ENCODE results near the gene BTBD3.

BTBD3 gene

GRCh38 chr20:11917663-11918062 lies at the start of gene BTBD3:
TSS of gene BTBD3 (plus strand) at chr20:11917893. CDS start at chr20:11918276, 383 bp downstream.
- FAIRE-seq: no peak
- no peak for DNase-seq (ENCODE audit: extremely low spot score, insufficient read length, low read depth)

DNA sequence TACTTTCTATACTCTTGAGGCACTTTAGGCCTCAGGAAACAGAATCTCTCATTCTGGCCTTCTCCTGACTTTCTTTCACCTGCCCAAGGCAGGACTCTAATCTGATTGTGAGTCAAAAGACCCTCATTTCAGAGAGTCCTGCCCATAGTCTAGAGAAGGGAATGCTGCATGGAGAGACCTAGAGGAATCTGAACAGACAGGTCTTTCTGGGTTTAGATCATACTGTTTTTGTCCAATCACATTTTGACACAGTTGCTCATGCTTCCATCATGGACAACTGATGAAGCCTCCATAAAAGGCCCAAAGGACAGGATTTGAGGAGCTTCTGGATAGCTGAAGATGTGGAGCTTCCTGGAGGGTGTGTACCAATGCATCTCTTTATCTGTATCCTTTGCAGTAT lies 48.1 kb upstream of the BTBD3 start:
- DNase-seq (ENCODE audit: extremely low spot score, insufficient read length, low read depth): no peak
- no peak for FAIRE-seq

- DNase-seq (ENCODE audit: extremely low spot score, insufficient read length, low read depth): no peak
- FAIRE-seq: no peak
Observed at GRCh38 chr20:11870411-11870810, 47.3 kb upstream of the BTBD3 start.

GRCh38 chr20:11876555-11876954 lies 41.1 kb upstream of the BTBD3 start:
- no peak for DNase-seq (ENCODE audit: extremely low spot score, insufficient read length, low read depth)
- no peak for FAIRE-seq

DNA sequence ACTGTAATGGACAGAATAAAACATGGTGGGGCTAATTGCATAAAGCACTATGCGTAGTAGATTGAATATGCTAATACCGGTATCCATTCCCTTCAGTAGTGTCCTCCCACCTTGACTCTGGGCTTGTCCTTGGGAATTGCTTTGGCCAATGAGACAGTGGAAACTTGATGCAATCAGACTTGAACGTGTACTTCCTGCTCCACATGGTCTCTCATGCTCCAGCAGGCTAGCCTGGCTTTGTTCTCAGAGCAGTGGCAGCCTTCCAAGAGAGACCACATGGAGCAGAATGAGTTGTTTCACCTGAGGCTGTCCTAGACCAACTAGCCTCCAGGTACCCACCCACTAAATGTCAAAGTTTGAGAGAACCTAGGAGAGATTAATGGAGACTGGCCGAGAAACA lies 37.0 kb upstream of the BTBD3 start:
- DNase-seq (ENCODE audit: extremely low spot score, insufficient read length, low read depth) (no peak), FAIRE-seq (no peak)

DNA sequence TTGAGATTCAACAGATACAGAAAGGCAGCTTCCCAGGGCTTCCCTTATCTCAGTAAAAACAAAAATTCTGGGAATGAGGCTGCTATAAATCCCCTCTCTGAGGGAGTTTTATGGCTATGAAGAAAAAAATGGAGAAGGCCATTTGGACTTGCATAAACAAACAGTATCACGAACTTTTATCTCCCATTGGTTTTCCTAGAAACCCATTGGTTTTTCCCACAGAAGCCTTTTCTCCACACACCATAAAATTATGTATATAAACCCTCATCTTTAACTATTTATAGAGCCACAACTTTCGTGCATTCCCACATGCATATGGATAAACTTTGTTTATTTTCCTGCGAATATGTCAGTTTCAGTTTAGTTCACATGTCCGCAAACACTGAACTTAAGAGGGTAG lies 36.2 kb upstream of the BTBD3 start:
- no peak for FAIRE-seq
- no peak for DNase-seq (ENCODE audit: extremely low spot score, insufficient read length, low read depth)

DNA sequence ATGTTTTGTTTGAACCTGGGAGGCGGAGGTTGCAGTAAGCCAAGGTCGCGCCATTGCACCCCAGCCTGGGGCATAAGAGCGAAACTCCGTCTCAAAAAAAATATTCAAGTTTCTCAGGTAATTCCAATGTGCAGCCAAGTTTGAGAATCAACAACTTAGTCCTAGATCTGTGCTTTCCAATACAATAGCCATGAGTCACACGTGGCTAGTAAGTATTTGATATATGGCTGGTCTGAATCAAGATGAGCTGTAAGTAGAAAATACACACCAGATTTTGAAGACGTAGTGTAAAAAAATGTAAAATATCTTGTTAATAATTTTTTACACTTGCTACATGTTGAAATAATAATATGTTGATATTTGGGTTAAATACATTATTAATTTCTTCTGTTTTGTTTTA lies 35.0 kb upstream of the BTBD3 start:
- no peak for DNase-seq (ENCODE audit: extremely low spot score, insufficient read length, low read depth)
- FAIRE-seq: no peak

DNA sequence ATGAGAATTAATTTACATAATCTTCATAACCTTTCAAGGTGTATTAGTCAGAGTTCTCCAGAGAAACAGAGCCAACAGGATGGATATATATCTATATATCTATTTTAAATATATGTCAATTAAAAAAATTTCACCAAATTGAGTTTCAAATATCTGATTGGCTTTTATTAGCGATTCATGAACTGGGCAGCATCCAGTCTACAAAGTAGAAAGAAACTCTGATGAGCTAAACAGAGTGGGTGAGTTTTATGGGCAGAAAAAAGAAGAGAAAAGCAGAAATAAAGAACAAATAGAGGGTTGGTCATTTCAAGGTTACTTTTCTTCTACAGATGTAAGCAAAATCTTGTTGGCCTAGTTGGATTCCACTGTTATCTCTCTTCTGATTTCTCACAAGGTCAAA lies 29.0 kb upstream of the BTBD3 start:
- DNase-seq (ENCODE audit: extremely low spot score, insufficient read length, low read depth): no peak
- FAIRE-seq: no peak

DNA sequence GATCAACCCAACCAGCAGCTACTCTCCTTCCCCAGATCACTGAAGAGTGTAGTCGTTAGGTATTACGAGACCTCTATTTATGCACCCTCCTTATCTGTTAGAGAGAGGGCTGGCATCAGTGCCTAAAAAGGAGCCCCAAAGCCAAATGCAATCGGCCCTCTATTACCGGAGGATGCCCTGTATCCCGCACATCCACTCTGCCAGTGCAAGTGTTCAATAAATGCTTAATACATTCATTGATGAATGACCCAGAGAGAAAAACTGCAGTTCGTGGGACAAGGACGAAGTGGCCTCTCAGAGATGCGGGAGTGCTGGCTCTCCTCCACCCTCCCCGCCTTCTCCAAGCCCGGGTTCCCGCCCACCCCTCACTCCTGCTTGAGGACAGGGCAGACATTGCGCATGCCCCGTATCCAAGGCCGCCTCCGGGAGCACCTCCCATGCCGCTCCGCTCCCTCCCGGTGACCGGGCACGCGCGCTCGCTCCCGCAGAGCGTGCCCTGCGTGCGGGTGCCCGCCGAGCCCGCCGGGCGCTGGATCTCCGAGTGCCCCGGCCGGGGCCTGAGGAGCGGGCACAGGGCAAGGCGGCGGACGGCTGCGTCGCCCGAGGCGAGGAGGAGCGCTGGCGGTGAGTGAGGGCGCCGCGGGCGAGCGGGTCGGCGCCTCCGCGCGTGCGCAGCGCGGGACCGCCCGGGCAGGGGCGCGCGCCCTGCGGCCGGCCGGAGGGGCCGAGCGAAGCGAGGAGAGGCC lies 27.2 kb upstream of the BTBD3 start:
- FAIRE-seq: no peak
- DNase-seq (ENCODE audit: extremely low spot score, insufficient read length, low read depth): no peak

- DNase-seq (ENCODE audit: extremely low spot score, insufficient read length, low read depth) (no peak), FAIRE-seq (no peak)
Observed at GRCh38 chr20:11891077-11891775, 26.5 kb upstream of the BTBD3 start.

DNA sequence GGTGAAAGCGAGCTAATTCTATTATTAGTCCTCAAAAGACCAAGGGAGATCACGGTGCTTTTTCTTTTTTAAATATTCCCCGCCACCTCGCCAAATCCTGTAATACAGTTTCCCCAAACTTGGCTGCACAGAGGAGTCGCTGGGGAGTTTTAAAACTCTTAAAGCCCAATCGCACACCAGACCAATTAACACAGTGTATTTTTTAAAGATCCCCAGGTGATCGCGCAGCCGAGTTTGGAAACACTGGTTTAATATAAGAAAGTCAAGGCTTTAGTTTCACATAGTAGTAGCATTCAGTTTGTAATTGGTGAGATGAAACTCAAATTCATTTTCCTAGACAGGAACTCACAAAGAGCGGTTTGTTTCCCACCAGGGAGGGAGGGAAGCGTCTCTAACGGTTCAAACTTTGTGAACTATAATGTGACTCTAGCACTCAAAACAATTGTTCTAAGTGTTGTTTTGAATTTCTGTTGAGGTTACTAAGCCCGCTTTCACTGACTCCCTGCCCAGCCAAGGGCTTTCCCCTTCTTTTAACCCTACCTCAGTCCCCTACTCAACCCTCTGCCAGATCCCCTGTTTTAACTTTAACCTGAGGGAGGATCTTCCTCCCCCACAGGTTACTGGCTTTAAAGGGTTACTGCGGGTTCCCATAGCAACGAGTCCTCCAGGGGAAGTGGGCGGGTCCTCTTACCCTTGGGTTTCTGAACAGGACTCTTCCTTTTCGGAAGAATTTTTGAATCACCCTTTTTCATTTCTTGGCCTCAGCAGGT lies 25.7 kb upstream of the BTBD3 start:
- FAIRE-seq (no peak), DNase-seq (ENCODE audit: extremely low spot score, insufficient read length, low read depth) (no peak)

GRCh38 chr20:11894062-11894461 lies 23.6 kb upstream of the BTBD3 start:
- DNase-seq (ENCODE audit: extremely low spot score, insufficient read length, low read depth) (no peak), FAIRE-seq (no peak)

GRCh38 chr20:11895861-11896387 lies 21.8 kb upstream of the BTBD3 start:
- FAIRE-seq (no peak), DNase-seq (ENCODE audit: extremely low spot score, insufficient read length, low read depth) (no peak)

DNA sequence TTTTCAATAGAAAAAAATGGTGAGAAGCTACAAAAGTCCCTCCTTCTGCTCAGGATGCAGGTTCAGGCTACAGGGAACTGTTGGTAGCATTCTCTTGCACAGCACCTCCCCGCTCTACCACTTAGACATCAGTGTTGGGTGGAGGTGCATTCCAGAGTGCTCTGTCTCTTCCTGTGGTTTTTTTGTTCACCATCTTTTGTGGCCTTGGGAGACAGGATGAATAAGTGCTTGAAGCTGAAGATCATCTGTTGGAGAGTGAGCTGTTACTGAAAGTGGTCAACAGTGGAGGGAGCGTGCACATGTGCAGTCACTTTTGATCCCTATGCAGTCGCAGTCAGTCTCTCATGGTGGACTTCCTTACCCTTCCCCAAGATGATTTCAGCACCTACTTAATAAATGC lies 16.6 kb upstream of the BTBD3 start:
- DNase-seq (ENCODE audit: extremely low spot score, insufficient read length, low read depth) (no peak), FAIRE-seq (no peak)

- DNase-seq (ENCODE audit: extremely low spot score, insufficient read length, low read depth): no peak
- no peak for FAIRE-seq
Observed at GRCh38 chr20:11902285-11902697, 15.4 kb upstream of the BTBD3 start.

DNA sequence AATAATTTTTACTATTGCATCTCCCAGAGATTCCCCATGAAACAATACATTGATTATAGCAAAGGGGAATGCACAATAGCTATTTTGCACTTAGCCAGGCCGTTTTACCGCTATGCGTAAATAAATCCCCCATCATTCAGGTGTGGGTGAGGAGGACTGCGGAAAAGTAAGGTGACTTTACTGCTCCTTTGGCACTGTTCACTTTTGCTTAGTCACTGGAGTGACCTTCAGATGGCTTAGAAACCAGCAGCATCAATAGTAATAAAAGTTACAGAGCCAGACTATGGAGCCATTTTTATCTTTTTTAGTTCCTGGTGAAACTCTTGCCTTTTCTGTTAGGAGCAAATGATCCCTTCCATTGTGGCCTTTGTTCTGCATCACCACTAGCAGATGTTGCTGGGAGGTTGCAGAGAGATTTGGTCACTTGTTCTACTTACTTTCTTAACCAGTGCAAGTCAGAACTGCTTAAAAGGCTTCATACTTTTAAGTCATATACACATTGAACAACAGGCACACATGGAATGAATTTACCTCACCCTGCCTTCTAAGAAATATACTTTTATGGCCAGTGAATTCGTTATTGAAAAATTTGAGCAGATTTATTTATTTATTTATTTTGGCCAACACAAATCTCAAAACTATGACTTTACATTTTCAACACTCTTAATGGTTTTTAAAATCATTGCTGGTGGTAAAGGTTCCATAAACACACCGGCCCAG lies 12.1 kb upstream of the BTBD3 start:
- DNase-seq (ENCODE audit: extremely low spot score, insufficient read length, low read depth) (no peak), FAIRE-seq (no peak)

DNA sequence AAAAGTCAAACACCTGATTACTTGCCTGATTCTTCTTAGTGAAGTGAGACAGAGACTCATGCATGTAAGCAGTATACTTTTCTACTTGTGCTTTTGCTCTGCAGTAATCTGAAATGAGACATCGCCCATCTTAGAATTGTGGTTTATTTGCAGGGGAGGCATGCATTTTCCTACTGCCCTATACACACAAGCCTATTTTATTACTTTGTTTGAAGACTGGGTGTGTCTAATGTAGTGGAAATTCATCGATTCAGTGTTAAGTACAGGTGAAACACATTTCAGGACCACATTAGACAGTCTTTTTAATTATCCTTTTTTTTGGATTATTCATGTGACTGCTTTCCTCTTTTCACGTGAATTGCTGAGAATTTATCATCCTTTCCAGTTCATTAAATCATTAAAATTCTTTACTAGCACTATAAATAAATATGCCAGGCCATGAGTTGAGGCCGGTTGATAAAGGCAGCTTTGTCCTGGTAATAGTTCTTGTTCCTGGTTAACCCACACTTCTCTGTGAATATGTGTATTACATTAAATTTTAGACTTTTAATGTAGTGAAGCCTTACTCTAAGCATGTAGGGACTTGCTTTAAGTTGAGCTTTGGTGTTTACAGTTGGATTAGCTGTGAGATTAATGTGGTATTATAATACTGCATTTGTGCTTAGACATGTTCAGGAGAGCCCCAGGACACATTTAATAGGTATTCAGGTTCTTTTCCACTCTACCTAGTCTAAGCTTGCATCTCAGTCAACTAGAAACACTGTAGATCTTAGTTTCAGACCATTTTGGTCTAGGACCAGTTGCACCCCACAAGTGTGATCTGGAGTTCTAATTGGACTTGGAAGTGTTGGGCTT lies 10.8 kb upstream of the BTBD3 start:
- DNase-seq (ENCODE audit: extremely low spot score, insufficient read length, low read depth): no peak
- no peak for FAIRE-seq

DNA sequence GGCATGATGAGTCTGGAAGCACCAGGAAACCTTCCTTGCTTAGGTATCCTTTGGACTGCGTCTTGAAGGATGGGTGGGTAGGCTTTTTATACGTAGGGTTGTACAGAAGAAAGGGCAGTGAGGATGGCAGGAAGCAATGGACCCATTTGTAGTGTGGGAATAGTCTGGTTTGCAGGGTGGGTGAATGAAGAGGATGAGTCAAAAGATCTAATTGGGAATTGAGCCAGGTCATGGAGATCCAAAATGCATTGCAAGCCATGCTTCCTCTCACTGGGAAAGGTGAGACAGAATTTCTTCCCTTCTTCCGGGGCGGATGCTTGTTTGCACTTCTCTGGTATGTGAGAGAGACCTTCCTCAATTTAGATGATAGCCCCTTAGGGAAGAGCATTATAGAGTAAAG lies 10.1 kb upstream of the BTBD3 start:
- no peak for FAIRE-seq
- DNase-seq (ENCODE audit: extremely low spot score, insufficient read length, low read depth): no peak

DNA sequence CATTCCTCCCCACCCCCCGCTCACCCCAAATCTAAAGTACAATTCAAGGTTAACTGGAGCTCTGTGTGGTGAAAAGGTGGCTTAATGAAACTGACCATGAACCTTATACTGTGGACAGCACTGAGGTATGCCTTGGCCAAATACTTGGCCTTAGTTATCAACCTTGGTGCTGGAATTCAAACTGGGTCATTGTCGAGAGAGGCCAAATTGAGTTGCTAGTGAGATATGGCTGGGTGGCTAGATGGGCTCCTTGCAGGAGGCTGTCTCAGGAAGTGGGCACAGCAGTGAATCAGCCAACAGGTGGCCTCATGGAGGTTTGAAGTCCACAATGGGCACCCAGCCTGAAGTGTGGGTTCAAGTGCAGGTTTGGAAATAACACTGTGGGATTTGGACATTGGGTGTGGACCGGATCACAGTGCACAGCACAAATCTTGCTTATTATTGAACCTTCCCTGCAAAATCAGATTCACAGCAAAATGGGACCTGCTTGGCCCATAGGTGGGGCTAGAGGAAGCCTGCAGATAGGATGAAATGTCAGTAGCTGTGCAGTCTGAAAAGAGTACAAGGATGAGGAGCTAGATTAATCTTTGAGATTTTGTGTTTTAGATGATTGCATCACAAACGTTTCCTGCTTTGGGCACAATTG lies 5.6 kb upstream of the BTBD3 start:
- FAIRE-seq (no peak), DNase-seq (ENCODE audit: extremely low spot score, insufficient read length, low read depth) (no peak)

Measured in GM18507 (cell line).